Endothelial cell of coronary artery (primary cell): Measurements from ENCODE around the gene MLN. TPM values are rescaled to one million over a fixed set of nuclear protein-coding genes. Genes with fewer than 3 reads are reported as not detected.

Experiments used
- total RNA-seq: library from RNA; depleted of rRNA; stranded (reverse); fragments of >200 nt; gene quantifications from 2 replicates; pipeline ENCODE4 v1.2.3, GENCODE V29; 2014

Gene MLN, protein sequence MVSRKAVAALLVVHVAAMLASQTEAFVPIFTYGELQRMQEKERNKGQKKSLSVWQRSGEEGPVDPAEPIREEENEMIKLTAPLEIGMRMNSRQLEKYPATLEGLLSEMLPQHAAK
- total RNA-seq: not detected in 2 replicates

DNA sequence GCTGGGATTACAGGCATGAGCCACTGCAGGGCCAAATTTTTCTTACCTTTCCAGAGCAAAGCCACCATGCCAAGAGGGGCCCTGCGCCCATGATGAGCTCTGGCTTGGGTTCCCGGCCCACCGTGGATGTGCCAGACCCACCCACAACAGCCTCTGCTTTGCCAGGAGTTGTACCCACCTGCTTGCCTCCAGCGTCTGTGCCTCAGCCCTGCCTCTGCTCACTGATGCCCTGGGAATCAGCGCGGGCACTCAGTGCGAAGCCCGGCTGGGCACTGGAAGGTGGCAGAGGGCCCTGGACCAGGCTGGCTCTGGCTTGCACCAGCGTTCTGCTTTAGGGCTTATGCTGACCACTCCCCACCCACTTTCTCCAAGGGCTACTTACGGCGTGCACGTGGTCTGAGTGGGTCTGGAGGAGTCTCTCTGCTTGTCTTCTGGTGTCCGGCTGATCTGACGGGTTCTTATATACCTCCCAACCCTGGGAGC, at the start of gene MLN:
Gene MLN, minus strand, starts transcription at position 433 of the 483 bp plus-strand sequence. CDS start 2,840 bp downstream, outside the sequence.

DNA sequence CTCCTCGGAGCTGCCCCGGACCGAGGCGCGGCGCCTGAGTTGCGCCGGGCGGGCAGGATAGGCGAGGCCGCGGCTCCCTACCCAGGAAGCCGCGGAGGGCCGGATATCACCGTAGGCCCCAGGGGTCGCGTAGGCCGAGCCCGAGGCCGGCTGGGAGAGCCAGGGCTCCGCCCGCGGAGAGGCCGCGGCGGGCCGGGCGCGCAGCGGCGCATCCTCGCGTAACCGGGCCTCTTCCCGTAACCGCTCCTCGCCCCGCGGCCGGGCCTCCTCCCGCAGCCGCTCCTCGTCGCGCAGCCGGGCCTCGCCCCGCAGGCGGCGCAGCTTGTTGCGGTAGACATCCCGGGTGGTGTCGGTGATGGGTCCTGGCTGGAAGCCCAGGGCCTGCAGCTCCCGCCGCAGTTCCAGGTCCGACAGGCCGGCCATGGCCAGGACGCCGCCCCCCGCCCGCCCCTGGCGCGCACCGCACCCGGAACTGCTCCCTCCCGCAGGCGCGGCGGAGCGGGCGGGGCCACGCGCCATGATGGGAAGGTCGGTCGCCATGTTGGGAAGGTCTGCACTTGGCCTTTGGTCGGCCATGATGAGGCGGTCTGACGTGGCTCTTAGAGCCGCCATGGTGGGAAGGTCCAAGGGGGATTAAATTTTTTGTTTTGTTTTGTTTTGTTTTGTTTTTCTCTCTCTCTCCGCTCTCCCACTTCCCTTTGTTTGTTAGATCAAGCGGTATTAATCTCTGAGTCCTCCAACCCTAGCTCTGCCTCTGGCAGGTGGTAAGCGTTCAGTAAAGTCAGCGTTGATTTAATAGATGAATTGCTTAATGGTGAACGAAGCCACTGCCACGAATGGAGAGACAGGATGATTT, 14.9 kb downstream of the MLN start, which contains the start of gene LEMD2:
Gene LEMD2, minus strand, starts transcription at position 437 of the 856 bp plus-strand sequence. Its CDS starts 14 bp downstream, at position 423.

DNA sequence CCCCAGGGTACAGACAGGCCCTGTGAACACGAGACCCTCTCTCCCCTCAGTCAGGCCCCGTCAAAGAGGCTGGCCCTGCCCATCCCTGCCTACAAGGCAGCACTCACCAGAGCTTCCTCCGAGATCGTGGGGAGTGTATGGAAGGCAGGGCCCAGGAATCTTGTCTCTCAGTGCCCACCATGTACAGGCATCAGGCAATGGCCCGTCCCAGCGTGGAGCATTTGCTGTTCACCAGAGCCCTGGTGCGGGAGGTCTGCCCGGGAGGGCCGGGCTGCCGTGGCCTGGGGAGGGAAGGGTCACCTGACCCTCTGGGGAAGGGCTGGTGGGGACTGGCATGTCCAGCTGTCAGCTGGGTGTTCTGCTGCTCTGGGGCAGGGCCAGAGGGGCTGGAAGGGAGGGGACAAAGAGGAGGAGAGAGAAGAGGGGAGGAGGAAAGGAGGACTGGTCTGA, 57.1 kb downstream of the MLN start, which contains the start of gene IP6K3:
Gene IP6K3, minus strand, starts transcription at position 255 of the 450 bp plus-strand sequence. CDS start 11,429 bp downstream, outside the sequence.

Other genes starting within 250 kb of the MLN start
- 16.8 and 24.3 TPM in 2 replicates for gene BAK1, start 223.7 kb downstream of the MLN start, total RNA-seq
- gene ITPR3, start 182.7 kb downstream of the MLN start, total RNA-seq: 45.8 and 54.4 TPM in 2 replicates
- 23.2 and 23.3 TPM in 2 replicates for gene UQCC2, start 92.3 kb downstream of the MLN start, total RNA-seq
- not detected in 2 replicates for gene IP6K3, start 57.1 kb downstream of the MLN start, total RNA-seq
- 33.0 and 57.7 TPM in 2 replicates for gene LEMD2, start 14.9 kb downstream of the MLN start, total RNA-seq